IgD-negative memory B cell (primary cell): Measurements from ENCODE around the gene PTK7. TPM values are rescaled to one million over a fixed set of nuclear protein-coding genes. Genes with fewer than 3 reads are reported as not detected.
"Not testable (repeated sequence)": the region's sequence is repeated elsewhere in the genome, so short reads cannot be mapped to it uniquely, and the experiment has no call there.

Source experiments
- H3K27ac Mint-ChIP-seq, 3 donors: one replicate each; pipeline ENCODE4 v1.8.0; 2020 to 2022; ENCODE audit warnings: mild to moderate bottlenecking in 3 of 3, mixed read lengths in 3 of 3, moderate library complexity in 1 of 3
- H3K27me3 Mint-ChIP-seq: one replicate; pipeline ENCODE4 v1.8.0; 2021; ENCODE audit warnings: mixed read lengths
- H3K36me3 Mint-ChIP-seq: one replicate; pipeline ENCODE4 v1.8.0; 2020; ENCODE audit warnings: mild to moderate bottlenecking, mixed read lengths
- H3K4me1 Mint-ChIP-seq, 3 donors: one replicate each; pipeline ENCODE4 v1.8.0; 2020 to 2022; ENCODE audit warnings: mixed read lengths in 3 of 3, mild to moderate bottlenecking in 1 of 3
- H3K4me3 Mint-ChIP-seq, 4 donors: one replicate each; pipeline ENCODE4 v1.8.0; 2020 to 2022; ENCODE audit warnings: mild to moderate bottlenecking in 4 of 4, mixed read lengths in 4 of 4, moderate library complexity in 3 of 4
- H3K9me3 Mint-ChIP-seq, 3 donors: one replicate each; pipeline ENCODE4 v1.8.0; 2020 to 2021; ENCODE audit warnings: mixed read lengths in 3 of 3, mild to moderate bottlenecking in 1 of 3
- polyA plus RNA-seq: library from polyadenylated mRNA; unstranded; fragments of 300-500 nt; fragmentation: Illumina TruSeq; gene quantifications from one replicate; pipeline ENCODE4 v1.2.3, GENCODE V29; 2021

Gene PTK7
- polyA plus RNA-seq, 1 donor from 2014 or later, result not detected

- peaks cover 1% of the 10 kb centered on the region for H3K36me3 Mint-ChIP-seq
- peaks cover 0 to 2% (median 0%) of the 10 kb centered on the region in 3 donors for H3K4me1 Mint-ChIP-seq
- no peaks in the 10 kb centered on the region for H3K9me3 Mint-ChIP-seq
- no peaks in the 10 kb centered on the region for H3K27me3 Mint-ChIP-seq
- H3K27ac Mint-ChIP-seq, result no peak overlapping the region
- no peak overlapping the region for H3K4me3 Mint-ChIP-seq
These were observed 31.4 kb downstream of the PTK7 start for GRCh38 chr6:43107344-43108062.

GRCh38 chr6:43113431-43114260 lies 37.5 kb downstream of the PTK7 start:
- H3K27me3 Mint-ChIP-seq, result no peaks in the 10 kb centered on the region

GRCh38 chr6:43115365-43115764 lies 39.3 kb downstream of the PTK7 start:
- H3K27me3 Mint-ChIP-seq, result peaks cover 5% of the 10 kb centered on the region
- H3K9me3 Mint-ChIP-seq, result no peaks in the 10 kb centered on the region
- H3K4me3 Mint-ChIP-seq, result no peak overlapping the region
- no peak overlapping the region for H3K27ac Mint-ChIP-seq
- H3K4me1 Mint-ChIP-seq, result no peaks in the 10 kb centered on the region
- H3K36me3 Mint-ChIP-seq, result no peaks in the 10 kb centered on the region

More at GRCh38 chr6:43113431-43114260, 37.5 kb downstream of the PTK7 start:
- H3K27ac Mint-ChIP-seq, result no peak overlapping the region
- H3K36me3 Mint-ChIP-seq, result no peaks in the 10 kb centered on the region
- H3K4me3 Mint-ChIP-seq, result no peak overlapping the region
- H3K4me1 Mint-ChIP-seq, result no peaks in the 10 kb centered on the region
- no peaks in the 10 kb centered on the region for H3K9me3 Mint-ChIP-seq

- H3K9me3 Mint-ChIP-seq, H3K27ac Mint-ChIP-seq, H3K36me3 Mint-ChIP-seq, H3K4me1 Mint-ChIP-seq, H3K4me3 Mint-ChIP-seq, H3K27me3 Mint-ChIP-seq: not testable (repeated sequence)
These were observed 41.4 kb downstream of the PTK7 start for GRCh38 chr6:43117466-43117865.

- Mint-ChIP-seq H3K27me3 (peaks cover 6% of the 10 kb centered on the region), H3K36me3 (no peaks in the 10 kb centered on the region), H3K27ac (no peak overlapping the region), H3K9me3 (no peaks in the 10 kb centered on the region), H3K4me1 (no peaks in the 10 kb centered on the region), H3K4me3 (no peak overlapping the region)
These were observed 43.4 kb downstream of the PTK7 start for GRCh38 chr6:43119482-43119881.

- Mint-ChIP-seq H3K9me3 (no peaks in the 10 kb centered on the region), H3K27ac (no peak overlapping the region), H3K4me1 (no peaks in the 10 kb centered on the region), H3K4me3 (no peak overlapping the region), H3K36me3 (no peaks in the 10 kb centered on the region), H3K27me3 (peaks cover 6% of the 10 kb centered on the region)
These were observed 44.1 kb downstream of the PTK7 start for GRCh38 chr6:43120101-43120763.

- H3K36me3 Mint-ChIP-seq, result no peaks in the 10 kb centered on the region
- peaks cover 6% of the 10 kb centered on the region for H3K27me3 Mint-ChIP-seq
- no peaks in the 10 kb centered on the region for H3K4me1 Mint-ChIP-seq
- H3K27ac Mint-ChIP-seq, result no peak overlapping the region
- H3K4me3 Mint-ChIP-seq, result no peak overlapping the region
- no peaks in the 10 kb centered on the region for H3K9me3 Mint-ChIP-seq
These were observed 45.1 kb downstream of the PTK7 start for GRCh38 chr6:43120944-43121913.

GRCh38 chr6:43122146-43122545 lies 46.0 kb downstream of the PTK7 start:
- no peaks in the 10 kb centered on the region for H3K36me3 Mint-ChIP-seq
- no peaks in the 10 kb centered on the region for H3K9me3 Mint-ChIP-seq
- no peak overlapping the region for H3K4me3 Mint-ChIP-seq
- peaks cover 8% of the 10 kb centered on the region for H3K27me3 Mint-ChIP-seq
- no peaks in the 10 kb centered on the region for H3K4me1 Mint-ChIP-seq
- H3K27ac Mint-ChIP-seq, result no peak overlapping the region

- Mint-ChIP-seq H3K27ac (no peak overlapping the region), H3K4me1 (peaks cover 0 to 2% (median 0%) of the 10 kb centered on the region in 3 donors), H3K27me3 (peaks cover 8% of the 10 kb centered on the region), H3K4me3 (no peak overlapping the region), H3K9me3 (no peaks in the 10 kb centered on the region), H3K36me3 (no peaks in the 10 kb centered on the region)
These were observed 47.6 kb downstream of the PTK7 start for GRCh38 chr6:43123461-43124314.

GRCh38 chr6:43124481-43124880 lies 48.4 kb downstream of the PTK7 start:
- Mint-ChIP-seq H3K4me3 (no peak overlapping the region), H3K27me3 (peaks cover 8% of the 10 kb centered on the region), H3K27ac (no peak overlapping the region), H3K9me3 (no peaks in the 10 kb centered on the region), H3K36me3 (no peaks in the 10 kb centered on the region), H3K4me1 (peaks cover 0 to 2% (median 0%) of the 10 kb centered on the region in 3 donors)

- Mint-ChIP-seq H3K4me1 (peaks cover 0 to 5% (median 0%) of the 10 kb centered on the region in 3 donors), H3K27me3 (peaks cover 7% of the 10 kb centered on the region), H3K4me3 (no peak overlapping the region), H3K36me3 (no peaks in the 10 kb centered on the region), H3K27ac (no peak overlapping the region), H3K9me3 (no peaks in the 10 kb centered on the region)
These were observed 49.0 kb downstream of the PTK7 start for GRCh38 chr6:43125119-43125518.

GRCh38 chr6:43125555-43125954 lies 49.4 kb downstream of the PTK7 start:
- H3K4me1 Mint-ChIP-seq, result peaks cover 0 to 5% (median 0%) of the 10 kb centered on the region in 3 donors
- H3K9me3 Mint-ChIP-seq, result no peaks in the 10 kb centered on the region
- peaks cover 7% of the 10 kb centered on the region for H3K27me3 Mint-ChIP-seq
- H3K36me3 Mint-ChIP-seq, result no peaks in the 10 kb centered on the region
- H3K27ac Mint-ChIP-seq, result no peak overlapping the region
- H3K4me3 Mint-ChIP-seq, result no peak overlapping the region

- no peak overlapping the region for H3K27ac Mint-ChIP-seq
- H3K9me3 Mint-ChIP-seq, result no peaks in the 10 kb centered on the region
- no peaks in the 10 kb centered on the region for H3K36me3 Mint-ChIP-seq
- H3K27me3 Mint-ChIP-seq, result peaks cover 9% of the 10 kb centered on the region
- peaks cover 0 to 5% (median 0%) of the 10 kb centered on the region in 3 donors for H3K4me1 Mint-ChIP-seq
- no peak overlapping the region for H3K4me3 Mint-ChIP-seq
These were observed 51.1 kb downstream of the PTK7 start for GRCh38 chr6:43127180-43127579.

- no peaks in the 10 kb centered on the region for H3K9me3 Mint-ChIP-seq
- H3K4me3 Mint-ChIP-seq, result no peak overlapping the region
- no peaks in the 10 kb centered on the region for H3K36me3 Mint-ChIP-seq
- peaks cover 0 to 5% (median 0%) of the 10 kb centered on the region in 3 donors for H3K4me1 Mint-ChIP-seq
- no peak overlapping the region for H3K27ac Mint-ChIP-seq
- H3K27me3 Mint-ChIP-seq, result peaks cover 9% of the 10 kb centered on the region
These were observed 51.8 kb downstream of the PTK7 start for GRCh38 chr6:43127877-43128276.
